Skeletal muscle tissue (tissue), 4 donors: Measurements from ENCODE around the gene C4orf51. TPM values are rescaled to one million over a fixed set of nuclear protein-coding genes. Genes with fewer than 3 reads are reported as not detected.
"Not testable (repeated sequence)": the region's sequence is repeated elsewhere in the genome, so short reads cannot be mapped to it uniquely, and the experiment has no call there.

Experiments used
- H3K27ac ChIP-seq: one replicate; pipeline ENCODE4 v1.7.0; 2013; ENCODE audit warnings: mild to moderate bottlenecking, low read depth, low read length, inconsistent platforms
- H3K27me3 ChIP-seq, 3 donors: one replicate each; pipeline ENCODE4 v1.7.0; 2013; ENCODE audit warnings: low read length in 3 of 3; ENCODE audit not compliant: control insufficient read depth in 3 of 3, insufficient read depth in 3 of 3
- H3K36me3 ChIP-seq, 3 donors: one replicate each; pipeline ENCODE4 v1.7.0; 2013; ENCODE audit warnings: low read length in 3 of 3; ENCODE audit not compliant: control insufficient read depth in 3 of 3, insufficient read depth in 3 of 3
- H3K4me1 ChIP-seq, 3 donors: one replicate each; pipeline ENCODE4 v1.7.0; 2013; ENCODE audit warnings: low read length in 3 of 3, mild to moderate bottlenecking in 3 of 3; ENCODE audit not compliant: control insufficient read depth in 3 of 3, insufficient read depth in 3 of 3
- H3K4me3 ChIP-seq, 3 donors: one replicate each; pipeline ENCODE4 v1.7.0; 2013; ENCODE audit warnings: low read length in 3 of 3
- H3K9ac ChIP-seq, 3 donors: one replicate each; pipeline ENCODE4 v1.7.0; 2013; ENCODE audit warnings: low read length in 3 of 3, mild to moderate bottlenecking in 3 of 3, moderate library complexity in 2 of 3, low read depth in 1 of 3
- H3K9me3 ChIP-seq, 3 donors: one replicate each; pipeline ENCODE4 v1.7.0; 2013; ENCODE audit warnings: low read length in 3 of 3; ENCODE audit not compliant: control insufficient read depth in 3 of 3
- total RNA-seq: library from RNA; depleted of rRNA; stranded (reverse); fragments of >200 nt; gene quantifications from one replicate; pipeline ENCODE4 v1.2.3, GENCODE V29; 2014
- donor health status: Osteomylitis.

C4orf51 gene
- not detected for total RNA-seq

DNA sequence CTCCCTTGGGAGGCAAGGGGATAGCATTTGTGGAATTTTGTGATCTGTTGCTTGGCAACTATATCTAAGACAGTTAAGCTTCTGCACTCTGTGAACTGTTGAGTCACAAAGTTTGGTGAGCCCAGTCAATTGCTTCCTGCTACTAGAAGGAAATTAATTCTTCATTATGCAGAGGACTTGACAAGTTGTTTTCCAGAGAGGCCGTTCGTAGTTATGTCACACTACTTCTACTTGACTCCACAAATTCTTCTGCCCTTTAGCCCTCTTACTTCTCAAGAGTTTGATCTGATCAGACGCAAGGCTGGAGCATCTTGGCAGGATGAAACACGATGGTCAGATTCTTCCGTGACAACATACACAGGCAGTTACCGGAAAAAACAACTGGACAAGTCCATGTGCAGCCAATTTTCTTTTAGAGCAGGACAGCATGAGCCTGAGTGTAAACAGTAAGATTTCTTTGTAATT lies at the start of gene C4orf51:
Gene C4orf51 (plus strand): TSS at position 156 of the 465 bp plus-strand sequence. CDS start 58 bp downstream, at position 214.
- Histone ChIP-seq H3K4me3 (peak within 1 kb of the TSS in 2 of 3 donors; percentile 0 to 35), H3K9ac (peak within 1 kb of the TSS; percentile 1 to 62 (median 28))

DNA sequence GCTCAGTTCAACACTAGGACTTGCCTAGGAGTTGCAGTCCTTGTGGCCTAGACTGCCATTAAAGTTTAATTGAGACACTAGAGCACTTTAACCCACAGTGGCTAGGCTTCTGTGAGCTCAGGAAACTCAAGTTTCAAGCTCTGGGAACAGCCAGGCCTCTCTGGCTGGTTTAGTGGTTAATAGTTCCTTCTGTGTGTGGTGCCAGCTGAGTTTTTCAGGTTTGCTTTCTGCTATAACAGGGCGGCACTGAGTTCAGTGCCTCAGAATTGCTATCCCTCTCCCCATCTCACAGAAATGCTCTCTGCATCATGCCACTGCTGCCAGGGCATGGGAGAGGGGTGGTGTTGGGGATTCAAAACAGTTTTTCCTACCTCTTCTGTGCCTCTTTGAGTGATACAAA lies 44.8 kb upstream of the C4orf51 start:
- Histone ChIP-seq H3K27ac (no peak overlapping the region), H3K4me3 (no peak overlapping the region), H3K9ac (no peak overlapping the region), H3K9me3 (no peaks in the 10 kb centered on the region), H3K27me3 (no peaks in the 10 kb centered on the region), H3K4me1 (peaks cover 0 to 7% (median 7%) of the 10 kb centered on the region in 3 donors), H3K36me3 (peaks cover 0 to 6% (median 3%) of the 10 kb centered on the region in 3 donors)

More for the DNA sequence above, at the start of gene C4orf51:
- Histone ChIP-seq H3K4me1 (peaks cover 9 to 13% (median 10%) of the 10 kb centered on the region in 3 donors), H3K27me3 (no peaks in the 10 kb centered on the region), H3K9me3 (no peaks in the 10 kb centered on the region), H3K36me3 (no peaks in the 10 kb centered on the region), H3K27ac (peak within 1 kb of the TSS; percentile 68)

DNA sequence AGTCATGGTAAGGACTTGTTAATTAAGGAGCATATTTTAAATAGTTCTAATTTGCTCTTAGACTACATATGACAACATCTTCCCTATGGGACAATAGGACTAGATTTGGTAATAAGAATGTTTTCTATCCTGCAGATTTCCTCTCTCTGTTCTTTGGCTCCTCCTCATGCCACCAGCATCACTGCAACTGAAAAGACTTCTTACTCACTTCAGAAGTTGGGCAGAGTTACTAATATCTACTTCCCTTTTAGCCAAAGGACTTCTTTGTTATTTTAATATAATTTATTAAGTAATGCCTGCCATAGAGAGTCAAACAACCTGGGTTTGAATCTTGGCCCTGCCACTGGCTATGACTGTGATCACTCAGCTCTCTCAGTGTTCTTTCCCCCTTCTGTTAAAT lies 44.3 kb upstream of the C4orf51 start:
- Histone ChIP-seq H3K4me1 (peaks cover 0 to 7% (median 7%) of the 10 kb centered on the region in 3 donors), H3K9me3 (no peaks in the 10 kb centered on the region), H3K4me3 (no peak overlapping the region), H3K9ac (no peak overlapping the region), H3K27me3 (no peaks in the 10 kb centered on the region), H3K27ac (no peak overlapping the region), H3K36me3 (peaks cover 0 to 6% (median 3%) of the 10 kb centered on the region in 3 donors)

DNA sequence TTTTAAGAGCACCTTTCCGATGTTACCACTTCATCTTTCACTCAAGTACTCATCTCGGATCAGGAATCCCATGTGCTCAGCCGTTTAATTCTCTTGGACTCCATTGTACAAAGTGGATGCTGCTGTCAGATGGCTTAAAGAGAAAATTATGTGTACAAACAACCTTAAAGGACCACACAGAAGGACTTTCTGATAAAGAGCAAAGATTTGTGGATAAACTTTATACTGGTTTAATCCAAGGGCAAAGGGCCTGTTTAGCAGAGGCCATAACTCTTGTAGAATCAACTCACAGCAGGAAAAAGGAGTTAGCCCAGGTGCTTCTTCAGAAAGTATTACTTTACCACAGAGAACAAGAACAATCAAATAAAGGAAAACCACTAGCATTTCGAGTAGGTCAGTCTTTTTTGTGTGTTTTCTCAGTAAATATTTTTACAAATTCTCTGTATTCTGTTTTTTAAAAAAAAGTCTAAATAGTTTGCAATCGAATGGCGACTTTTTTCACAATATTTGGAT lies 40.7 kb upstream of the C4orf51 start:
- H3K9me3 ChIP-seq, result no peaks in the 10 kb centered on the region

DNA sequence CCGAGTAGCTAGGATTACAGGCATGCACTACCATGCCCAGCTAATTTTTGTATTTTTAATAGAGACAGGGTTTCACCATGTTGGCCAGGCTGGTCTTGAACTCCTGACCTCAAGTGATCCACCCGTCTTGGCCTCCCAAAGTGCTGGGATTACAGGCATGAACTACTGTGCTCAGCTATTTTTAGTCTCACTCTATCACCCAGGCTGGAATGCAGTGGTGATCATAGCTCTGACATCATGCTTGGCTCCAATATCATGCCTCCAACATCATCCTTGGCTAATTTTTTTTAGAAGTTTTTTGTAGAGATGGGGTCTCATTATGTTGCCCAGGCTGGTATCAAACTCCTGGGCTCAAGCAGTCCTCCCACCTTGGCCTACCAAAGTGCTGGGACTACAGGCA lies 39.7 kb upstream of the C4orf51 start:
- not testable (repeated sequence) for H3K27ac ChIP-seq, H3K9me3 ChIP-seq, H3K27me3 ChIP-seq, H3K4me3 ChIP-seq, H3K4me1 ChIP-seq, H3K9ac ChIP-seq, H3K36me3 ChIP-seq

More for the DNA sequence above, 40.7 kb upstream of the C4orf51 start:
- Histone ChIP-seq H3K27ac (no peak overlapping the region), H3K9ac (no peak overlapping the region), H3K4me1 (peaks cover 0 to 7% (median 7%) of the 10 kb centered on the region in 3 donors), H3K4me3 (no peak overlapping the region), H3K36me3 (peaks cover 0 to 6% (median 3%) of the 10 kb centered on the region in 3 donors), H3K27me3 (no peaks in the 10 kb centered on the region)

DNA sequence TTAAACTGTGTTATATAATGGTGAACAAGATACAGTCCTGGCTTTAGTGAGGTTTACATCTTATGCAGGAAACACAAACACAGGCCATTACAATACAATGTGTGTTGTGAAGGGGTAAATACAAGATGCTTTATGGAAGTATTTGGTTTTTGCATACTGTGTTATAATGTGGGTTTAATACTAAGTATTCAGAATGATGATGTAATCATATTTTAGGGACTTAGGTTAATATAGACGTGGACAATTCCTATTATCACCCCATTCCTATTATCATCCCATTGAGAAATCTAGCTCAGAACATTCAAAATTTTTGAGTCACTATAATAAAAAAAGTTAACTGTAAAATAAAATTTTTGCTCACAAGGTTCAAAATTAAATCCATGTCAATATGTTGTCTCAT lies 36.7 kb upstream of the C4orf51 start:
- Histone ChIP-seq H3K4me1 (no peaks in the 10 kb centered on the region), H3K9me3 (no peaks in the 10 kb centered on the region), H3K9ac (no peak overlapping the region), H3K36me3 (peaks cover 3 to 18% (median 8%) of the 10 kb centered on the region in 3 donors), H3K27me3 (no peaks in the 10 kb centered on the region), H3K4me3 (no peak overlapping the region), H3K27ac (no peak overlapping the region)

DNA sequence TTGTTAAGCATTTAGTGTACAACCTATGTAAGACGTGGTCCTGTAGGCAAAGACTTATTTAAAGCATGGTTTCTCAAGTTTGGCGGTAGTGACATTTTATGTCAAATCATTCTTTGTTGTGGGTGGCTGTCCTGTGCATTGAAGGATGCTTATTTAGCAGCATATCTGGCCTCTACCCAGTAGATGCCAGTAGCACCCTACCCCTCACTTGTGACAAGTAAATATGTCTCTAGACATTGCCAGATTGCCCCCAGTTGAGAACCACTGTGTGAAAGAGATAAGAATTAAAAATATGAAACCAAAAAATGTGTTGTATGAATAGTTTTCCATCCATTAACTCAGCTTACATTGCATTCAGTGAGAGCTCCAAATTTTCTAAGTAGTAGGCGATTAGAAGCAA lies 35.2 kb upstream of the C4orf51 start:
- no peaks in the 10 kb centered on the region for H3K27me3 ChIP-seq
- no peak overlapping the region for H3K27ac ChIP-seq
- H3K4me3 ChIP-seq, result no peak overlapping the region
- no peaks in the 10 kb centered on the region for H3K4me1 ChIP-seq
- peaks cover 0 to 18% (median 5%) of the 10 kb centered on the region in 3 donors for H3K36me3 ChIP-seq
- no peaks in the 10 kb centered on the region for H3K9me3 ChIP-seq
- H3K9ac ChIP-seq, result no peak overlapping the region

DNA sequence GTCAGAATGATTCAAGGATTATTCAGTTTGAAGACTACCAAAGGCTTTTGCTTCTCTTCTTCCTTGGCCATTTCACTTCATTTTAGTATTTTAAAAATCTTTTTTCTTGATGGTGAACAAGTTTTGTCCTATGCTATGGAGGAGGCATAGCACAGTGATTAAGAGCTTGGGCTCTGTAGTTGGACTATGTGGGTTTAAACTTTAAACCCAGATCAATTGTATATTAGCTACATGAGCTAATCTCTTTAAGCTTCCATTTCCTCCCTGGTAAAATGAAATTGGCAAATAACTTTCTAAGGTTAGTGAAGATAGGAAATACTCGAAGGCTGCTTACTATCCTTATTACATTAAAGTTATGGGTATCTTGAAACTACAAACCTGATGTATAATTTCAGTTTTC lies 23.8 kb upstream of the C4orf51 start:
- Histone ChIP-seq H3K4me1 (no peaks in the 10 kb centered on the region), H3K9me3 (no peaks in the 10 kb centered on the region), H3K27me3 (no peaks in the 10 kb centered on the region), H3K27ac (no peak overlapping the region), H3K9ac (no peak overlapping the region), H3K4me3 (no peak overlapping the region), H3K36me3 (peaks cover 2 to 34% (median 19%) of the 10 kb centered on the region in 3 donors)

DNA sequence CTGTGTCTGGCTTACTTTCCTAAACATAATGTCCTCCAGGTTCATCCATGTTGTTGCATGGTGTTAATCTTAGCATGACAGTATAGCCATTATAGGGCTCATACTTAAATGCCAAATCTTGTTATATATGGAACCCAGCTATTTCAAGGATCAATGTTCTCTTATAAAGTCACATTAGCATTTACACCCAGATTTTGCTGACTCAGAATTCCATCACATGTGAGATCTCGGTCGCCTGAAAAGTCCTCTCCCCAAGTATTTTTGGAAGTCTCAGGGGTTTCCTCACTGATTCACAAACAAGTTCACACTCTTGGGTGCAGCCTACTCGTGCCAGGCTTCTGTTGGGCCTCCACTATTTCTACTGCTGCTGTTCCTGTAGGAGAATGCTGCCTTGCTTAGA lies 19.9 kb upstream of the C4orf51 start:
- Histone ChIP-seq H3K36me3 (peaks cover under 1 to 16% (median 8%) of the 10 kb centered on the region in 3 donors), H3K27me3 (no peaks in the 10 kb centered on the region), H3K9ac (no peak overlapping the region), H3K27ac (no peak overlapping the region), H3K9me3 (no peaks in the 10 kb centered on the region), H3K4me3 (no peak overlapping the region), H3K4me1 (no peaks in the 10 kb centered on the region)

DNA sequence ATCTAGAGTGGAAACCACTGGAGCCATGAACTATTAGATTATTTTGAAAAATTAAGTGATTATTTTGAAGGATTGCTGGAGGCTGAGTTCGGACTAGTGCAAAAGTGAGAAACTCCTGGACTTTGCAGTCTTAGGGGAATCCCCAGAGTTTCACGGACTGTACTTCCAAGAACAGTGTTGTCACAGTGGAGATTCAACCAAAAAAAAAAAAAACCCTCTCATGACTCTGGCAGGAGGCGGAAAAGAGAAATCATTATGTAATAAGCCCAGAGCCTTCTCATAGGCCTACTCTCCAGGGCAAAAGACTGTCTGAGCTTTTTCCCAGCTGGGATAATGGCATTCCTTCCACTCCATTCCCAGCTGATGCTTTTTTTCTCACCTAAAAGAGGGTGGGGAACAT lies 16.8 kb upstream of the C4orf51 start:
- Histone ChIP-seq H3K4me3 (no peak overlapping the region), H3K27me3 (no peaks in the 10 kb centered on the region), H3K4me1 (no peaks in the 10 kb centered on the region), H3K9ac (no peak overlapping the region), H3K36me3 (peaks cover 0 to 3% (median 0%) of the 10 kb centered on the region in 3 donors), H3K9me3 (no peaks in the 10 kb centered on the region), H3K27ac (no peak overlapping the region)
